T-cell (primary cell): ENCODE data around the gene METTL16. TPM values are rescaled to one million over a fixed set of nuclear protein-coding genes. Genes with fewer than 3 reads are reported as not detected.
"Not testable (repeated sequence)": the region's sequence is repeated elsewhere in the genome, so short reads cannot be mapped to it uniquely, and the experiment has no call there.

Source experiments
- ATAC-seq, 4 experiments: fragments of 200-7000 bp in 3 of 4; fragments of 150-1000 bp in 1 of 4; cut with Tn5 transposase; replicated peaks in 1 of 4; 1 replicate in 3 of 4; 2 replicates in 1 of 4; pipeline ENCODE4 v1.10.0; 2021; ENCODE audit warnings: moderate library complexity in 3 of 4, mild to moderate bottlenecking in 2 of 4, moderate number of reproducible peaks in 1 of 4
- CTCF ChIA-PET, 2 donors: fragments of 300-600 bp; sonication (Branson Sonifier 250); formaldehyde crosslinking; loops; one replicate each; lab custom pipeline; 2022; ENCODE audit warnings: antibody characterized with exemption in 2 of 2; lab: Charles Lee
- POLR2A ChIA-PET, 2 donors: fragments of 300-600 bp; sonication (Branson Sonifier 250); formaldehyde crosslinking; loops; one replicate each; lab custom pipeline; 2022; ENCODE audit warnings: antibody characterized with exemption in 2 of 2; lab: Charles Lee
- DNase-seq, 35 experiments: peaks; one replicate each; pipeline versions ENCODE4 v3.0.0 to v3.0.0-alpha.2; 2013 to 2023
- H3K27ac ChIP-seq: one replicate; pipeline ENCODE4 v1.5.1; 2013; ENCODE audit warnings: low read length
- H3K27me3 ChIP-seq, 2 experiments: replicated peaks in 1 of 2; 1 replicate in 1 of 2; 2 replicates in 1 of 2; pipeline versions ENCODE4 v1.6.1 to v1.7.0; 2013; ENCODE audit warnings: low read length in 1 of 2, mixed read lengths in 1 of 2; ENCODE audit not compliant: control insufficient read depth in 2 of 2, insufficient read depth in 2 of 2; ENCODE audit errors: extremely low read depth in 1 of 2
- H3K36me3 ChIP-seq, 2 donors: 1 replicate in 1 of 2; 2 replicates in 1 of 2; pipeline versions ENCODE4 v1.6.1 to v1.7.0; 2013; ENCODE audit warnings: low read length in 1 of 2; ENCODE audit not compliant: control insufficient read depth in 2 of 2, insufficient read depth in 1 of 2; ENCODE audit errors: extremely low read depth in 1 of 2
- H3K4me1 ChIP-seq, 2 experiments: 1 replicate in 1 of 2; 2 replicates in 1 of 2; pipeline versions ENCODE4 v1.6.1 to v1.7.0; 2013; ENCODE audit warnings: low read length in 2 of 2, mixed read lengths in 1 of 2; ENCODE audit not compliant: insufficient read depth in 2 of 2, control insufficient read depth in 1 of 2; ENCODE audit errors: extremely low read depth in 1 of 2
- H3K4me3 ChIP-seq, 2 donors: 1 replicate in 1 of 2; 2 replicates in 1 of 2; pipeline versions ENCODE4 v1.5.1 to v1.7.0; 2013; ENCODE audit warnings: mild to moderate bottlenecking in 2 of 2, low read length in 1 of 2, moderate library complexity in 1 of 2; ENCODE audit not compliant: control insufficient read depth in 1 of 2; ENCODE audit errors: extremely low read depth in 1 of 2
- H3K9me3 ChIP-seq: 2 replicates; pipeline ENCODE4 v1.7.0; 2013
- H3K27ac Mint-ChIP-seq, 2 donors: one replicate each; pipeline ENCODE4 v1.8.0; 2020 to 2021; ENCODE audit warnings: mild to moderate bottlenecking in 2 of 2, mixed read lengths in 2 of 2
- H3K27me3 Mint-ChIP-seq, 2 donors: one replicate each; pipeline ENCODE4 v1.8.0; 2021 to 2022; ENCODE audit warnings: mixed read lengths in 2 of 2
- H3K36me3 Mint-ChIP-seq: one replicate; pipeline ENCODE4 v1.8.0; 2021; ENCODE audit warnings: mixed read lengths
- H3K4me1 Mint-ChIP-seq, 3 donors: one replicate each; pipeline ENCODE4 v1.8.0; 2020 to 2022; ENCODE audit warnings: mixed read lengths in 3 of 3, mild to moderate bottlenecking in 1 of 3
- H3K4me3 Mint-ChIP-seq, 3 donors: one replicate each; pipeline ENCODE4 v1.8.0; 2020 to 2022; ENCODE audit warnings: mild to moderate bottlenecking in 3 of 3, mixed read lengths in 3 of 3, moderate library complexity in 3 of 3
- H3K9me3 Mint-ChIP-seq, 3 donors: one replicate each; pipeline ENCODE4 v1.8.0; 2020 to 2022; ENCODE audit warnings: mixed read lengths in 3 of 3
- WGBS: methylation state at CpG from one replicate; pipeline ENCODE4 v1.1.5; 2013; ENCODE audit warnings: missing lambda C conversion rate; ENCODE audit not compliant: insufficient coverage; 5-methylcytosine and 5-hydroxymethylcytosine counted together
- total RNA-seq, 35 experiments: library from RNA in 6 of 35; stranded (reverse) in 6 of 35; fragments of 120-200 nt in 1 of 35; gene quantifications; one replicate each; pipeline versions ENCODE4 v1.2.1 to v1.2.4 and lab custom pipeline; 2013 to 2026

Gene METTL16
- total RNA-seq, 5 donors from 2014 or later (not counting 1 experiment from before 2014, with no cell fraction given) = 43.0 to 51.1 (median 43.2) TPM

DNA sequence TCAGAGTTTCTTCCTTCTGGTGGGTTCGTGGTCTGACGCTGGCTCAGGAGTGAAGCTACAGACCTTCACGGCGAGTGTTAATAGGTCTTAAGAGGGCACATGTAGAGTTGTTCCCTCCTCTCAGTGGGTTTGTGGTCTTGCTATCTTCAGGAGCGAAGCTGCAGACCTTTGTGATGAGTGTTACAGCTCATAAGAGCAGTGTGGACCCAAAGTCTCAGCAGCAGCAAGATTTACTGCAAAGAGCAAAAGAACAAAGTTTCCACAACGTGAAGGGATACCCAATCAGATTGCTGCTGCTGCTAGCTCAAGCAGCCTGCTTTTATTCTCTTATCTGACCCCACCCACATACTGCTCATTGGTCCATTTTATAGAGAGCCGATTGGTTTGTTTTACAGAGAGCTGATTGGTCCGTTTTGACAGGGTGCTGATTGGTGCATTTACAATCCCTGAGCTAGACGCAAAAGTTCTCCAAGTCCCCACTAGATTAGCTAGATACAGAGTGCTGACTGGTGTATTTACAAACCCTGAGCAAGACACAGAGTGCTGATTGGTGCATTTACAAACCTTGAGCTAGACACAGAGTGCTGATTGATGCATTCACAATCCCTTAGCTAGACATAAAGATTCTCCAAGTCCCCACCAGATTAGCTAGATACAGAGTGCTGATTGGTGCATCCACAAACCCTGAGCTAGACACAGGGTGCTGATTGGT, 19.7 kb upstream of the METTL16 start:
- DNase-seq (peak in 10 of 35 experiments; percentile 2 to 30 (median 14)), ATAC-seq (peak in 3 of 4 experiments; percentile 32 to 72 (median 38))
- CTCF ChIA-PET, H3K9me3 Mint-ChIP-seq, H3K27ac ChIP-seq, H3K4me1 ChIP-seq, H3K36me3 ChIP-seq, H3K9me3 ChIP-seq, H3K27me3 Mint-ChIP-seq, H3K27me3 ChIP-seq, H3K4me1 Mint-ChIP-seq, H3K36me3 Mint-ChIP-seq, H3K4me3 ChIP-seq: not testable (repeated sequence)
- Mint-ChIP-seq H3K27ac (peak overlapping the region in 1 of 2 donors; percentile 50), H3K4me3 (peak overlapping the region; percentile 11 to 59 (median 29))
- POLR2A ChIA-PET = interaction anchor here in 1 of 2 donors (0.6 kb wide), 2 partner anchors 8 to 185 kb away, joined by 3 to 6 read pairs; no protein-coding TSS in a partner anchor
- 21% methylated on average over 6 of the region's 9 CpGs for WGBS

DNA sequence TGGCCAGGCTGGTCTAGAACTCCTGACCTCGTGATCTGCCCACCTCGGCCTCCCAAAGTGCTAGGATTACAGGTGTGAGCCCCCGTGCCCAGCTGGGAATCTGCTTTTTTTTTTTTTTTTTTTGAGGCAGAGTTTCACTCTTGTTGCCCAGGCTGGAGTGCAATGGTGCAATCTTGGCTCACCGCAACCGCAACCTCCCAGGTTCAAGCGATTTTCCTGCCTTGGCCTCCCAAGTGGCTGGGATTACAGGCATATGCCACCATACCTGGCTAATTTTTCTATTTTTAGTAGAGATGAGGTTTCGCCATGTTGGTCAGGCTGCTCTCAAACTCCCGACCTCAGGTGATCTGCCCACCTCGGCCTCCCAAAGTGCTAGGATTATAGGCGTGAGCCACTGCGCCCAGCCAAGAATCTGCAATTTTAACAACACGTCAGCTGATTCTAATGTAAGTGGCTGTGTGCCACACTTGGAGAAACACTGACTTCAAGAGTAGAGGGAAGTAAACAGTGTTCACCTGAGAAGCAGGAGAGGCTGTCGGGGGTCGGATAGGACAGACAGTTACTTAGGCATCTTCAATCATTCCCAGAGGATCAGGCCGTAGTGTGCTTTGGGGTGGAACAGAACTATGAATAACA, 10.2 kb upstream of the METTL16 start:
- H3K27ac Mint-ChIP-seq, H3K36me3 Mint-ChIP-seq, H3K27me3 Mint-ChIP-seq, H3K4me1 Mint-ChIP-seq, H3K4me3 ChIP-seq, H3K27me3 ChIP-seq, ATAC-seq, H3K4me1 ChIP-seq, H3K27ac ChIP-seq, DNase-seq, POLR2A ChIA-PET, H3K36me3 ChIP-seq, H3K4me3 Mint-ChIP-seq, H3K9me3 Mint-ChIP-seq, H3K9me3 ChIP-seq: not testable (repeated sequence)
- WGBS = 86% methylated on average over 9 of the region's 15 CpGs
- CTCF ChIA-PET = interaction anchor here in 1 of 2 donors (0.6 kb wide), 1 partner anchor 26 kb away, joined by 3 read pairs; no protein-coding TSS in a partner anchor

DNA sequence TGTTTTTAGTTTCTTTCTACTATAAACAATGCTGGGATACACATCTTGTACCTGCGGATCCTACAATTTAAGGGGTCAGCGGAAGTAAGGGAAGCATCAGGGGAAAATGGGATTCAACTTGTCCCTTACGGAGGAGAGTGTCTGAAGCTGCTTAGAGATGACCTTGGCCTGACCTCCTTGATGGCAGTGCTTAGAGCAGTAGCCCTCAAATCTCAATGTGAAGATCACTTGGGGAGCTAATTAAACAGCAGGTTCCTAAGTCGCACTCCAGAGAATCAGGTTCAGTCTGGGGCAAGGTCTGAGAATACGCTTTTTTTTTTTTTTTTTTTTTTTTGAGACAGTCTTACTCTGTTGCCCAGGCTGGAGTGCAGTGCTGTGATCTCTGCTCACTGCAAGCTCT, 9.6 kb upstream of the METTL16 start:
- ATAC-seq (no peak), DNase-seq (no peak)
- H3K27ac Mint-ChIP-seq = no peak overlapping the region
- Histone ChIP-seq H3K9me3 (no peaks in the 10 kb centered on the region), H3K27me3 (no peaks in the 10 kb centered on the region), H3K4me1 (no peaks in the 10 kb centered on the region), H3K36me3 (no peaks in the 10 kb centered on the region), H3K4me3 (no peak overlapping the region), H3K27ac (no peak overlapping the region)
- no peaks in the 10 kb centered on the region for H3K27me3 Mint-ChIP-seq
- WGBS = 98% methylated on average over 5 of the region's 5 CpGs
- no peaks in the 10 kb centered on the region for H3K4me1 Mint-ChIP-seq
- ChIA-PET CTCF (interaction anchor here in 1 of 2 donors (0.6 kb wide), 1 partner anchor 145 kb away, joined by 6 read pairs; no protein-coding TSS in a partner anchor), POLR2A (no interaction called here)
- H3K4me3 Mint-ChIP-seq = no peak overlapping the region
- H3K36me3 Mint-ChIP-seq = no peaks in the 10 kb centered on the region
- no peaks in the 10 kb centered on the region for H3K9me3 Mint-ChIP-seq

DNA sequence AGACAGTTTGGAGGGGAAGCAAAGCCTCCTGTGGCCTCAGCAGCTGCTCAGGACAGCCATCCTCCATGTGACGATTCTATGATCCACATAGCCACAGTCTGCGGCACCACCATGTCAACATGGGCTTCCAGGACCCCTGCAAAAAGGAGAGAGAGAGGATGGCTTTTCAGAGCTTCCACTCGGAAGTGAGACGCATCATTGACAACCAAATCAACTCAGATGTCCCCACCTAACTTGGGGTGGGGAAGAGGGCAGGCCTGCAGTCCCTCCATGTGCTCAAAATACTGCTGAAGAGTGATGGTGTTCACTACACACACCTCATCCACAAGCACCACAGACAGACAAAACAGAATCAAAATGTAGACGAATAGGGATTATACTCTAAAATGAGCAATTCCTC, 5.9 kb upstream of the METTL16 start:
- Histone ChIP-seq H3K4me1 (peaks cover 0 to 1% of the 10 kb centered on the region in 2 experiments), H3K36me3 (no peaks in the 10 kb centered on the region), H3K4me3 (no peak overlapping the region), H3K27ac (no peak overlapping the region), H3K27me3 (no peaks in the 10 kb centered on the region), H3K9me3 (no peaks in the 10 kb centered on the region)
- H3K36me3 Mint-ChIP-seq = no peaks in the 10 kb centered on the region
- no CpG with 5 or more reads among the region's 5 CpGs for WGBS
- POLR2A ChIA-PET = interaction anchor here in 1 of 2 donors (0.6 to 0.7 kb wide), 2 partner anchors 104 to 136 kb away, joined by 3 to 14 read pairs; no protein-coding TSS in a partner anchor
- no peaks in the 10 kb centered on the region for H3K27me3 Mint-ChIP-seq
- no peak overlapping the region for H3K4me3 Mint-ChIP-seq
- ATAC-seq (no peak), DNase-seq (no peak)
- peaks cover 0 to 5% (median 3%) of the 10 kb centered on the region in 3 donors for H3K4me1 Mint-ChIP-seq
- no peaks in the 10 kb centered on the region for H3K9me3 Mint-ChIP-seq
- CTCF ChIA-PET = no interaction called here
- H3K27ac Mint-ChIP-seq = no peak overlapping the region

GRCh38 chr17:2511138-2511461, 588 bp downstream of the METTL16 start:
- Histone ChIP-seq H3K36me3 (no peaks in the 10 kb centered on the region), H3K27me3 (no peaks in the 10 kb centered on the region), H3K27ac (peak overlapping the region; percentile 91), H3K4me3 (peak overlapping the region; percentile 70 to 78), H3K4me1 (peaks cover 16 to 23% of the 10 kb centered on the region in 2 experiments), H3K9me3 (no peaks in the 10 kb centered on the region)
- ChIA-PET POLR2A (interaction anchor here (0.6 to 2.1 kb wide), 8 partner anchors 29 to 742 kb away, joined by 3 to 15 read pairs (median 4); no protein-coding TSS in a partner anchor), CTCF (interaction anchor here in 1 of 2 donors (0.7 to 0.9 kb wide), 2 partner anchors 29 to 95 kb away, joined by 3 read pairs; no protein-coding TSS in a partner anchor)
- Mint-ChIP-seq H3K9me3 (no peaks in the 10 kb centered on the region), H3K36me3 (peaks cover 11% of the 10 kb centered on the region), H3K4me1 (peaks cover 13 to 19% (median 18%) of the 10 kb centered on the region in 3 donors), H3K27me3 (no peaks in the 10 kb centered on the region), H3K27ac (no peak overlapping the region), H3K4me3 (no peak overlapping the region)
- no peak for ATAC-seq
- 0% methylated on average over 5 of the region's 5 CpGs for WGBS
- no peak for DNase-seq

GRCh38 chr17:2510559-2510958, 1.1 kb downstream of the METTL16 start:
- no peak for DNase-seq
- Histone ChIP-seq H3K4me1 (peaks cover 16 to 23% of the 10 kb centered on the region in 2 experiments), H3K36me3 (no peaks in the 10 kb centered on the region), H3K27ac (peak overlapping the region; percentile 91), H3K9me3 (no peaks in the 10 kb centered on the region), H3K4me3 (peak overlapping the region; percentile 70 to 78), H3K27me3 (no peaks in the 10 kb centered on the region)
- ATAC-seq = no peak
- Mint-ChIP-seq H3K4me3 (no peak overlapping the region), H3K27me3 (no peaks in the 10 kb centered on the region), H3K4me1 (peaks cover 18 to 24% (median 23%) of the 10 kb centered on the region in 3 donors), H3K27ac (peak overlapping the region in 1 of 2 donors; percentile 70), H3K9me3 (no peaks in the 10 kb centered on the region), H3K36me3 (peaks cover 16% of the 10 kb centered on the region)
- WGBS = no CpG with 5 or more reads among the region's 2 CpGs
- ChIA-PET POLR2A (interaction anchor here (0.6 to 2.1 kb wide), 6 partner anchors 28 to 793 kb away, joined by 3 to 15 read pairs (median 4); no protein-coding TSS in a partner anchor), CTCF (interaction anchor here in 1 of 2 donors (0.7 kb wide), 1 partner anchor 29 kb away, joined by 3 read pairs; no protein-coding TSS in a partner anchor)
